Measurements from ENCODE around the gene SH3TC1.

Gene SH3TC1

DNA sequence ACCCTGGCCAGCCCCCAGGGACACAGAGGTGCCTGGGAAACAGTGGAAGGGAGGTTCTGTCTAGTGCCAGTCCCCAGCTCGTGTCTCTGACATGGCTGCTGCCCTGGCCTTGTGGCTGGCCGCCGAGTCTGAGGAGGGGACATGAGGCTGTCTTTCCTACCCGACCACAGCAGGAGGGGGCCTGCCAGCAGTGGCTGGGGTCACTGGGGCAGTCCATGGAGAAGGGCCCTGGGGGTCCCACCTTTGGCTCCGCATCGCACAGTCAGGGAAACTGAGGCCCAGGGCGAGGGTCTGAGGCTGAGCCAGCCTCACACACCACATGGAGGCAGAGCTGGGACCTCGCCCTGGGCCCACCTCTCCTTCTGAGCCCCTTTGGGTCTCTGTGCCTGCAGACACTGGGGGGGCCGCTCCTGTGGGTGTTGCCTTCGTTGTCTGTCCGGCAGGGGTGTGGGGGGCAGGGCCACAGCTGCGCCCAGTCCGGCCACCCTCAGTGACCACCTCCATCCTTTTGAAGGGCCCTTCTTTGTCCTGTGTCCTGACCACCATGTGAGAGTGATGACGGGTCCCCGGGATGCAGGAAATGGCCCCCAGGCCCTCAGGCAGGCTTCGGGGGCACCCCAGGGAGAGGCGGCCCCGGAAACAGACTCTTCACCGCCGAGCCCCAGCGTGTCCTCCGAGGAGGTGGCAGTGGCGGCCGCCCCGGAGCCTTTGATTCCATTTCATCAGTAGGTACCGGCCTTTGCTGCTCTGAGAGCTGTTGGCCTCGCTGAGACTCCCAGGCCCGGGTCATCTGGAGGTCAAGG, 17.6 kb downstream of the SH3TC1 start:
- TF ChIP-seq POLR2A (IDR thresholded peaks at IDR 0.05; ENCODE audit: extremely low read depth, insufficient read length) (no peak), MYC (IDR thresholded peaks at IDR 0.05; ENCODE audit: low read depth, low read length) (no peak)
- TF ChIP-seq, protein P1, sequence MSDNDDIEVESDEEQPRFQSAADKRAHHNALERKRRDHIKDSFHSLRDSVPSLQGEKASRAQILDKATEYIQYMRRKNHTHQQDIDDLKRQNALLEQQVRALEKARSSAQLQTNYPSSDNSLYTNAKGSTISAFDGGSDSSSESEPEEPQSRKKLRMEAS (IDR thresholded peaks at IDR 0.05; ENCODE audit: low read depth, low read length): no peak
- TF ChIP-seq, protein P2, sequence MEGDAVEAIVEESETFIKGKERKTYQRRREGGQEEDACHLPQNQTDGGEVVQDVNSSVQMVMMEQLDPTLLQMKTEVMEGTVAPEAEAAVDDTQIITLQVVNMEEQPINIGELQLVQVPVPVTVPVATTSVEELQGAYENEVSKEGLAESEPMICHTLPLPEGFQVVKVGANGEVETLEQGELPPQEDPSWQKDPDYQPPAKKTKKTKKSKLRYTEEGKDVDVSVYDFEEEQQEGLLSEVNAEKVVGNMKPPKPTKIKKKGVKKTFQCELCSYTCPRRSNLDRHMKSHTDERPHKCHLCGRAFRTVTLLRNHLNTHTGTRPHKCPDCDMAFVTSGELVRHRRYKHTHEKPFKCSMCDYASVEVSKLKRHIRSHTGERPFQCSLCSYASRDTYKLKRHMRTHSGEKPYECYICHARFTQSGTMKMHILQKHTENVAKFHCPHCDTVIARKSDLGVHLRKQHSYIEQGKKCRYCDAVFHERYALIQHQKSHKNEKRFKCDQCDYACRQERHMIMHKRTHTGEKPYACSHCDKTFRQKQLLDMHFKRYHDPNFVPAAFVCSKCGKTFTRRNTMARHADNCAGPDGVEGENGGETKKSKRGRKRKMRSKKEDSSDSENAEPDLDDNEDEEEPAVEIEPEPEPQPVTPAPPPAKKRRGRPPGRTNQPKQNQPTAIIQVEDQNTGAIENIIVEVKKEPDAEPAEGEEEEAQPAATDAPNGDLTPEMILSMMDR (IDR thresholded peaks at IDR 0.05; ENCODE audit: low read depth, low read length): no peak
- no peak for DNase-seq (ENCODE audit: low read depth)
- no peak overlapping the region for H3K4me3 ChIP-seq (ENCODE audit: low read depth, low read length)

DNA sequence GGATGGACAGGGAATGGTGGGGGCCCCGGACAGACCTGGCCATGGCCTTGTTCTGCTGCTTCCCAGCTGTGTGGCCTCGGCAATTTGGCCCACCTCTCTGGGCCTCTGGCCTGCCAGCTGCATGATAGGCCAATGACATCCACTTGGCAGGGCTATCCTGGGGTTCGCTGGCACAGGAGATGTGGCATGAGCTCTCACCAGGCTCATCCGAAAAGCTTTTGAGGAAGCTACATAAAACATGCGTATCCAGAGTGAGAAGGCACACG, 18.1 kb downstream of the SH3TC1 start:
- no peak for DNase-seq (ENCODE audit: low read depth)
- no peak overlapping the region for H3K4me3 ChIP-seq (ENCODE audit: low read depth, low read length)
- TF ChIP-seq, protein P1 (IDR thresholded peaks at IDR 0.05; ENCODE audit: low read depth, low read length): no peak
- TF ChIP-seq POLR2A (IDR thresholded peaks at IDR 0.05; ENCODE audit: extremely low read depth, insufficient read length) (no peak), MYC (IDR thresholded peaks at IDR 0.05; ENCODE audit: low read depth, low read length) (no peak)
- TF ChIP-seq, protein P2 (IDR thresholded peaks at IDR 0.05; ENCODE audit: low read depth, low read length): no peak

GRCh38 chr4:8217871-8218270, 18.8 kb downstream of the SH3TC1 start:
- TF ChIP-seq MYC (IDR thresholded peaks at IDR 0.05; ENCODE audit: low read depth, low read length) (no peak), POLR2A (IDR thresholded peaks at IDR 0.05; ENCODE audit: extremely low read depth, insufficient read length) (no peak)
- TF ChIP-seq, protein P2 (IDR thresholded peaks at IDR 0.05; ENCODE audit: low read depth, low read length): no peak
- TF ChIP-seq, protein P1 (IDR thresholded peaks at IDR 0.05; ENCODE audit: low read depth, low read length): no peak
- no peak overlapping the region for H3K4me3 ChIP-seq (ENCODE audit: low read depth, low read length)
- DNase-seq (ENCODE audit: low read depth): no peak

GRCh38 chr4:8218371-8219031, 19.4 kb downstream of the SH3TC1 start:
- no peak overlapping the region for H3K4me3 ChIP-seq (ENCODE audit: low read depth, low read length)
- TF ChIP-seq, protein P2 (IDR thresholded peaks at IDR 0.05; ENCODE audit: low read depth, low read length): no peak
- TF ChIP-seq MYC (IDR thresholded peaks at IDR 0.05; ENCODE audit: low read depth, low read length) (no peak), POLR2A (IDR thresholded peaks at IDR 0.05; ENCODE audit: extremely low read depth, insufficient read length) (no peak)
- TF ChIP-seq, protein P1 (IDR thresholded peaks at IDR 0.05; ENCODE audit: low read depth, low read length): no peak
- peak; percentile 85 for DNase-seq (ENCODE audit: low read depth)

GRCh38 chr4:8219236-8219635, 20.1 kb downstream of the SH3TC1 start:
- no peak for DNase-seq (ENCODE audit: low read depth)
- TF ChIP-seq, protein P1 (IDR thresholded peaks at IDR 0.05; ENCODE audit: low read depth, low read length): no peak
- no peak overlapping the region for H3K4me3 ChIP-seq (ENCODE audit: low read depth, low read length)
